HCT116 (cell line): ENCODE results near the gene FOXI3. TPM values are rescaled to one million over a fixed set of nuclear protein-coding genes. Genes with fewer than 3 reads are reported as not detected.

Experiments
- ATAC-seq: fragments of 200-7000 bp; cut with Tn5 transposase; 2 replicates; pipeline ENCODE4 v1.9.1; 2020; ENCODE audit warnings: mild to moderate bottlenecking, moderate library complexity
- BruUV-seq: library from RNA; stranded (reverse); fragments of 400-500 nt; replicated peaks from 2 replicates; lab custom pipeline; 2021; lab: Mats Ljungman, UMichigan
- CTCF ChIA-PET: fragments of 300-600 bp; sonication (Branson Sonifier 250); formaldehyde crosslinking; loops from one replicate; lab custom pipeline; 2021; ENCODE audit warnings: antibody characterized with exemption; lab: Charles Lee
- POLR2A ChIA-PET: fragments of 300-600, 350-600 bp; sonication (Branson Sonifier 250); formaldehyde crosslinking; loops from one replicate; lab custom pipeline; 2021; ENCODE audit warnings: antibody characterized with exemption; lab: Charles Lee
- RAD21 ChIA-PET, 2 experiments: fragments of 300-600 bp; sonication (Branson Sonifier 250); formaldehyde crosslinking; loops; one replicate each; lab custom pipeline; 2023; ENCODE audit warnings: low total read pairs in 2 of 2; ENCODE audit not compliant: uncharacterized antibody in 2 of 2, unreplicated experiment in 2 of 2, low non-redundant PET in 1 of 2; lab: Charles Lee
- DNase-seq: peaks from one replicate; pipeline ENCODE4 v3.0.0-alpha.2; 2010; ENCODE audit warnings: low read depth, low spot score
- H2AFZ ChIP-seq: fragments of 200-600 bp; shearing (Covaris generic), sonication (generic); 2 replicates; pipeline ENCODE4 v1.6.1; 2017; ENCODE audit warnings: low read depth, mixed run types, mixed read lengths, antibody characterized with exemption, low read length; ENCODE audit not compliant: poor library complexity, severe bottlenecking
- H3K27ac ChIP-seq: 2 replicates; pipeline ENCODE4 v1.5.1; 2012; ENCODE audit warnings: low read depth, low read length
- H3K27me3 ChIP-seq: fragments of 200-600 bp; sonication (generic); 2 replicates; pipeline ENCODE4 v1.6.1; 2016; ENCODE audit warnings: mixed run types, low read length, mixed read lengths; ENCODE audit not compliant: insufficient read depth
- H3K36me3 ChIP-seq, 2 experiments: fragments of 200-500 bp in 1 of 2; fragments of 200-600 bp in 1 of 2; sonication (Bioruptor generic) in 1 of 2; sonication (generic) in 1 of 2; 2 replicates each; pipeline versions ENCODE4 v1.5.1 to v1.6.1; 2014 to 2016; ENCODE audit warnings: low read length in 2 of 2, inconsistent platforms in 1 of 2, mixed read lengths in 1 of 2, mixed run types in 1 of 2; ENCODE audit not compliant: insufficient read depth in 2 of 2, control insufficient read depth in 1 of 2
- H3K4me1 ChIP-seq, 2 experiments: fragments of 200-600 bp in 1 of 2; sonication (generic) in 1 of 2; 2 replicates each; pipeline versions ENCODE4 v1.5.1 to v1.6.1; 2012 to 2017; ENCODE audit warnings: low read length in 2 of 2, inconsistent platforms in 1 of 2, mild to moderate bottlenecking in 1 of 2, mixed read lengths in 1 of 2, mixed run types in 1 of 2, moderate library complexity in 1 of 2; ENCODE audit not compliant: insufficient read depth in 2 of 2, control insufficient read depth in 1 of 2
- H3K4me2 ChIP-seq: fragments of 200-600 bp; sonication (generic); 2 replicates; pipeline ENCODE4 v1.6.1; 2017; ENCODE audit warnings: mixed run types, low read length, mixed read lengths
- H3K4me3 ChIP-seq, 2 experiments: fragments of 200-600 bp in 1 of 2; sonication (generic) in 1 of 2; replicated peaks in 1 of 2; 2 replicates each; pipeline ENCODE4 v1.5.1; 2011 to 2016; ENCODE audit warnings: low read length in 2 of 2, control low read depth in 1 of 2, low read depth in 1 of 2, mild to moderate bottlenecking in 1 of 2, mixed read lengths in 1 of 2, mixed run types in 1 of 2
- H3K79me2 ChIP-seq: fragments of 200-600 bp; sonication (generic); 2 replicates; pipeline ENCODE4 v1.6.1; 2017; ENCODE audit warnings: mild to moderate bottlenecking, mixed run types, low read length, moderate library complexity, mixed read lengths; ENCODE audit not compliant: insufficient read depth
- H3K9ac ChIP-seq: fragments of 200-600 bp; sonication (generic); 2 replicates; pipeline ENCODE4 v1.6.1; 2016; ENCODE audit warnings: low read length, mixed read lengths
- H3K9me2 ChIP-seq: fragments of 200-600 bp; sonication (generic), shearing (Covaris generic); 2 replicates; pipeline ENCODE4 v1.6.1; 2017; ENCODE audit warnings: mixed run types, mild to moderate bottlenecking, moderate library complexity; ENCODE audit not compliant: insufficient read depth
- H3K9me3 ChIP-seq, 2 experiments: fragments of 200-500 bp in 1 of 2; fragments of 200-600 bp in 1 of 2; sonication (Bioruptor generic) in 1 of 2; sonication (generic) in 1 of 2; 2 replicates each; pipeline ENCODE4 v1.6.1; 2014 to 2017; ENCODE audit warnings: low read length in 2 of 2, mixed read lengths in 2 of 2, inconsistent platforms in 1 of 2, low read depth in 1 of 2, mild to moderate bottlenecking in 1 of 2, mixed run types in 1 of 2, moderate library complexity in 1 of 2; ENCODE audit not compliant: control insufficient read depth in 1 of 2, insufficient read depth in 1 of 2
- H4K20me1 ChIP-seq: fragments of 200-600 bp; sonication (generic), shearing (Covaris generic); 2 replicates; pipeline ENCODE4 v1.6.1; 2017; ENCODE audit warnings: mixed run types, mild to moderate bottlenecking, moderate library complexity; ENCODE audit not compliant: insufficient read depth
- CBX3 ChIP-seq: IDR thresholded peaks from 2 replicates; pipeline ENCODE4 v1.6.1; 2012; ENCODE audit warnings: low read depth
- ELF1 ChIP-seq: IDR thresholded peaks from 2 replicates; pipeline ENCODE4 v1.6.1; 2012; ENCODE audit warnings: low read depth, borderline replicate concordance
- FOSL1 ChIP-seq: IDR thresholded peaks from 2 replicates; pipeline ENCODE4 v1.6.1; 2012; ENCODE audit warnings: low read depth
- SRF ChIP-seq: IDR thresholded peaks from 2 replicates; pipeline ENCODE4 v1.6.1; 2012; ENCODE audit warnings: low read depth
- TCF7L2 ChIP-seq: IDR thresholded peaks from 2 replicates; pipeline ENCODE4 v1.7.0; 2011; ENCODE audit warnings: borderline replicate concordance, inconsistent platforms; ENCODE audit not compliant: insufficient read depth, insufficient read length; ENCODE audit errors: extremely low read depth
- intact Hi-C: fragments of 100-400 bp; cut with micrococcal nuclease; formaldehyde crosslinking; loops from 2 replicates; pipeline ENCODE4 v1.10.0; 2022
- total RNA-seq: library from RNA; stranded (reverse); gene quantifications from one replicate; pipeline ENCODE4 v1.2.1, GENCODE V29; 2021; ENCODE audit not compliant: unreplicated experiment
- TF ChIP-seq, protein P1 (sequence below): IDR thresholded peaks from 2 replicates; pipeline ENCODE4 v1.6.1; 2011; ENCODE audit warnings: mild to moderate bottlenecking, low read length, moderate library complexity; ENCODE audit not compliant: insufficient replicate concordance; ENCODE audit errors: extremely low read depth
- TF ChIP-seq, protein P2 (sequence below): IDR thresholded peaks from 2 replicates; pipeline ENCODE4 v1.6.1; 2012; ENCODE audit warnings: low read depth

Gene FOXI3
- total RNA-seq, 1 experiment from 2014 or later = not detected

DNA sequence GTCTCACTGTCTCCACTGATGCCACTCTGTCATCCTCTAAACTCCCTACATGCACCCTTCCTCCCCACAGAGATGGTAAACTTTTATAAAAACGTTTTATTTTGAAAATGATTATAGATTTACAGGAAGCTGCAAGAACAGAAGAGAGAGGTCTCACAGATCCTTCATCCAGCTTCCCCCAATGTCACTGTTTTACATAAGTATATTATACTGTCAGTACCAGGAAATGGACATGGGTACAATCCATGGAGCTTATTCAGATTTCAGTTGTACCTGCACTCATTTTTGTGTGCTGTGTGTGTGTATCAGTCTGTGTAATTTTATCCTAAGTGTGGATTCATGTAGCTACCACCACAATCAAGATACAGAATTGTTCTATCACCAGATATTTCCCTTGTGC lies 46.7 kb upstream of the FOXI3 start (continued):
- TF ChIP-seq, protein P1, sequence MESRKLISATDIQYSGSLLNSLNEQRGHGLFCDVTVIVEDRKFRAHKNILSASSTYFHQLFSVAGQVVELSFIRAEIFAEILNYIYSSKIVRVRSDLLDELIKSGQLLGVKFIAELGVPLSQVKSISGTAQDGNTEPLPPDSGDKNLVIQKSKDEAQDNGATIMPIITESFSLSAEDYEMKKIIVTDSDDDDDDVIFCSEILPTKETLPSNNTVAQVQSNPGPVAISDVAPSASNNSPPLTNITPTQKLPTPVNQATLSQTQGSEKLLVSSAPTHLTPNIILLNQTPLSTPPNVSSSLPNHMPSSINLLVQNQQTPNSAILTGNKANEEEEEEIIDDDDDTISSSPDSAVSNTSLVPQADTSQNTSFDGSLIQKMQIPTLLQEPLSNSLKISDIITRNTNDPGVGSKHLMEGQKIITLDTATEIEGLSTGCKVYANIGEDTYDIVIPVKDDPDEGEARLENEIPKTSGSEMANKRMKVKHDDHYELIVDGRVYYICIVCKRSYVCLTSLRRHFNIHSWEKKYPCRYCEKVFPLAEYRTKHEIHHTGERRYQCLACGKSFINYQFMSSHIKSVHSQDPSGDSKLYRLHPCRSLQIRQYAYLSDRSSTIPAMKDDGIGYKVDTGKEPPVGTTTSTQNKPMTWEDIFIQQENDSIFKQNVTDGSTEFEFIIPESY = no peak

DNA sequence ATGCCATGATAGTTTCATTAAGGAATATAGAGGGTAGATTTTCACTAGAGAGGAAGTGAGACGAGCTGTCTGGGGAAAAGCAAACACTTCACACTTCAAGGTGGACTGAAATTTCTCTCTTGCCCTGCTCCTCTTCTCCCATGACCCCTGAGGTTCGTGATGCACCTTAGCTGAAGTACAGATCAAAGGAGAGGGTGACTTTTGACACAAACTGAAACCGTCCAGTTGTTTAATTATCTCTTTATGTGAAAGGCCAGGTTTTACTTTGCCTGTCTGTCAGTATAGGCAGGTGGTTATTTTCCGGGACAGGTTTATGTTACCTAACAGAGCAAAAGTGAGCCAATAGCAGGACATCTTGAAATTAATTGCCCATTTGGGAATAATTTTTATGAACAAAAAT lies 41.0 kb upstream of the FOXI3 start:
- no peaks in the 10 kb centered on the region for H3K27me3 ChIP-seq
- ChIA-PET POLR2A (no interaction called here), CTCF (no interaction called here), RAD21 (no interaction called here)
- H3K36me3 ChIP-seq = no peaks in the 10 kb centered on the region
- H3K79me2 ChIP-seq = no peaks in the 10 kb centered on the region
- ATAC-seq = no peak
- H3K9me3 ChIP-seq = no peaks in the 10 kb centered on the region
- H3K4me3 ChIP-seq = no peak overlapping the region
- intact Hi-C loops = no loop called here
- H3K4me1 ChIP-seq = no peaks in the 10 kb centered on the region
- no peaks in the 10 kb centered on the region for H3K9me2 ChIP-seq
- BruUV-seq = no TSS peak
- TF ChIP-seq, protein P2, sequence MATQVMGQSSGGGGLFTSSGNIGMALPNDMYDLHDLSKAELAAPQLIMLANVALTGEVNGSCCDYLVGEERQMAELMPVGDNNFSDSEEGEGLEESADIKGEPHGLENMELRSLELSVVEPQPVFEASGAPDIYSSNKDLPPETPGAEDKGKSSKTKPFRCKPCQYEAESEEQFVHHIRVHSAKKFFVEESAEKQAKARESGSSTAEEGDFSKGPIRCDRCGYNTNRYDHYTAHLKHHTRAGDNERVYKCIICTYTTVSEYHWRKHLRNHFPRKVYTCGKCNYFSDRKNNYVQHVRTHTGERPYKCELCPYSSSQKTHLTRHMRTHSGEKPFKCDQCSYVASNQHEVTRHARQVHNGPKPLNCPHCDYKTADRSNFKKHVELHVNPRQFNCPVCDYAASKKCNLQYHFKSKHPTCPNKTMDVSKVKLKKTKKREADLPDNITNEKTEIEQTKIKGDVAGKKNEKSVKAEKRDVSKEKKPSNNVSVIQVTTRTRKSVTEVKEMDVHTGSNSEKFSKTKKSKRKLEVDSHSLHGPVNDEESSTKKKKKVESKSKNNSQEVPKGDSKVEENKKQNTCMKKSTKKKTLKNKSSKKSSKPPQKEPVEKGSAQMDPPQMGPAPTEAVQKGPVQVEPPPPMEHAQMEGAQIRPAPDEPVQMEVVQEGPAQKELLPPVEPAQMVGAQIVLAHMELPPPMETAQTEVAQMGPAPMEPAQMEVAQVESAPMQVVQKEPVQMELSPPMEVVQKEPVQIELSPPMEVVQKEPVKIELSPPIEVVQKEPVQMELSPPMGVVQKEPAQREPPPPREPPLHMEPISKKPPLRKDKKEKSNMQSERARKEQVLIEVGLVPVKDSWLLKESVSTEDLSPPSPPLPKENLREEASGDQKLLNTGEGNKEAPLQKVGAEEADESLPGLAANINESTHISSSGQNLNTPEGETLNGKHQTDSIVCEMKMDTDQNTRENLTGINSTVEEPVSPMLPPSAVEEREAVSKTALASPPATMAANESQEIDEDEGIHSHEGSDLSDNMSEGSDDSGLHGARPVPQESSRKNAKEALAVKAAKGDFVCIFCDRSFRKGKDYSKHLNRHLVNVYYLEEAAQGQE = no peak
- no peak for TF ChIP-seq SRF
- no peak for TF ChIP-seq ELF1
- TF ChIP-seq, protein P1 = no peak
- no peak for TF ChIP-seq FOSL1
- TF ChIP-seq CBX3 = no peak
- TF ChIP-seq TCF7L2 = no peak
- H3K4me2 ChIP-seq = no peak overlapping the region
- no peak overlapping the region for H2AFZ ChIP-seq
- no peaks in the 10 kb centered on the region for H4K20me1 ChIP-seq
- no peak for DNase-seq
- H3K27ac ChIP-seq = no peak overlapping the region
- no peak overlapping the region for H3K9ac ChIP-seq
